H1 (cell line): ENCODE results near the gene ODC1. TPM values are rescaled to one million over a fixed set of nuclear protein-coding genes. Genes with fewer than 3 reads are reported as not detected.

Source experiments
- CTCF ChIA-PET: fragments of 300-600 bp; sonication (Branson Sonifier 250); formaldehyde crosslinking; loops from one replicate; lab custom pipeline; 2021; ENCODE audit not compliant: partially characterized antibody; lab: Charles Lee
- POLR2A ChIA-PET: fragments of 300-600 bp; sonication (Branson Sonifier 250); formaldehyde crosslinking; loops from one replicate; lab custom pipeline; 2021; ENCODE audit warnings: inconsistent platforms; ENCODE audit not compliant: partially characterized antibody; lab: Charles Lee
- DNase-seq, 2 experiments: peaks; one replicate each; pipeline versions ENCODE4 v3.0.0 to v3.0.0-alpha.2; 2010 to 2022; ENCODE audit warnings: low spot score in 2 of 2, low read depth in 1 of 2, mixed read lengths in 1 of 2
- FAIRE-seq: peaks from 2 replicates; lab custom pipeline; 2011; peaks lifted over from hg19 to GRCh38; lab: Jason Lieb, UNC
- H2AFZ ChIP-seq: 2 replicates; pipeline ENCODE4 v1.8.1; 2012; ENCODE audit warnings: low read length, inconsistent platforms
- H2AK5ac ChIP-seq: 2 replicates; pipeline ENCODE4 v1.6.1; 2013; ENCODE audit warnings: low read depth, low read length
- H2BK120ac ChIP-seq: replicated peaks from 2 replicates; pipeline ENCODE3; 2013; ENCODE audit warnings: low read depth, low read length, inconsistent platforms
- H2BK12ac ChIP-seq: 2 replicates; pipeline ENCODE4 v1.6.1; 2013; ENCODE audit warnings: low read depth, low read length
- H2BK15ac ChIP-seq: 2 replicates; pipeline ENCODE4 v1.6.1; 2013; ENCODE audit warnings: low read length
- H2BK20ac ChIP-seq: 2 replicates; pipeline ENCODE4 v1.6.1; 2013; ENCODE audit warnings: low read length
- H2BK5ac ChIP-seq: 2 replicates; pipeline ENCODE4 v1.6.1; 2013; ENCODE audit warnings: low read depth, low read length
- H3K14ac ChIP-seq: 2 replicates; pipeline ENCODE4 v1.6.1; 2013; ENCODE audit warnings: inconsistent platforms; ENCODE audit not compliant: insufficient read length
- H3K18ac ChIP-seq: 2 replicates; pipeline ENCODE4 v1.6.1; 2013; ENCODE audit warnings: low read length; ENCODE audit errors: extremely low read depth
- H3K23ac ChIP-seq: 2 replicates; pipeline ENCODE4 v1.6.1; 2013; ENCODE audit warnings: inconsistent platforms; ENCODE audit not compliant: insufficient read length
- H3K23me2 ChIP-seq: 2 replicates; pipeline ENCODE4 v1.6.1; 2013; ENCODE audit warnings: low read depth, low read length
- H3K27ac ChIP-seq: 2 replicates; pipeline ENCODE4 v1.6.1; 2011; ENCODE audit warnings: low read depth, low read length, inconsistent platforms
- H3K27me3 ChIP-seq, 4 experiments: replicated peaks in 1 of 4; 1 replicate in 1 of 4; 2 replicates in 3 of 4; pipeline versions ENCODE4 v1.6.1 to v1.8.1; 2011 to 2013; ENCODE audit warnings: low read length in 3 of 4, mild to moderate bottlenecking in 3 of 4, inconsistent platforms in 2 of 4, mixed read lengths in 2 of 4, moderate library complexity in 1 of 4; ENCODE audit not compliant: control insufficient read depth in 3 of 4, insufficient read depth in 3 of 4; ENCODE audit errors: extremely low read depth in 1 of 4
- H3K36me3 ChIP-seq, 4 experiments: 2 replicates each; pipeline versions ENCODE4 v1.6.1 to v1.8.1; 2011 to 2013; ENCODE audit warnings: mild to moderate bottlenecking in 4 of 4, low read length in 3 of 4, moderate library complexity in 2 of 4, control low read depth in 1 of 4, inconsistent platforms in 1 of 4; ENCODE audit not compliant: insufficient read depth in 4 of 4, control insufficient read depth in 2 of 4
- H3K4ac ChIP-seq: replicated peaks from 2 replicates; pipeline ENCODE3; 2013; ENCODE audit warnings: low read length, low read depth, mixed read lengths, inconsistent platforms; ENCODE audit not compliant: insufficient read length
- H3K4me1 ChIP-seq, 4 experiments: replicated peaks in 1 of 4; 1 replicate in 1 of 4; 2 replicates in 3 of 4; pipeline versions ENCODE4 v1.6.1 to v1.8.1; 2011 to 2013; ENCODE audit warnings: low read length in 3 of 4, inconsistent platforms in 2 of 4, mixed read lengths in 1 of 4; ENCODE audit not compliant: insufficient read depth in 4 of 4, control insufficient read depth in 3 of 4
- H3K4me2 ChIP-seq, 2 experiments: 2 replicates each; pipeline versions ENCODE4 v1.6.1 to v1.8.1; 2011 to 2013; ENCODE audit warnings: low read depth in 2 of 2, low read length in 2 of 2, control low read depth in 1 of 2, inconsistent platforms in 1 of 2, mild to moderate bottlenecking in 1 of 2; ENCODE audit not compliant: insufficient read depth in 1 of 2
- H3K4me3 ChIP-seq, 4 experiments: fragments of 200-600, 300-600 bp in 1 of 4; sonication (generic), shearing (Covaris generic), sonication (Bioruptor Twin) in 1 of 4; 2 replicates each; pipeline versions ENCODE4 v1.5.1 to v1.8.1; 2011 to 2016; ENCODE audit warnings: low read length in 4 of 4, low read depth in 3 of 4, control low read depth in 2 of 4, inconsistent platforms in 2 of 4, mild to moderate bottlenecking in 2 of 4, mixed read lengths in 1 of 4, moderate library complexity in 1 of 4; ENCODE audit not compliant: insufficient read depth in 2 of 4; ENCODE audit errors: extremely low read depth in 1 of 4
- H3K56ac ChIP-seq: replicated peaks from 2 replicates; pipeline ENCODE3; 2013; ENCODE audit warnings: low read depth, mild to moderate bottlenecking, mixed read lengths, low read length, inconsistent platforms; ENCODE audit not compliant: insufficient read length
- H3K79me1 ChIP-seq: 2 replicates; pipeline ENCODE4 v1.6.1; 2013; ENCODE audit warnings: low read depth, low read length, control low read depth
- H3K79me2 ChIP-seq, 2 experiments: 2 replicates each; pipeline versions ENCODE4 v1.6.1 to v1.8.1; 2012 to 2013; ENCODE audit warnings: low read length in 2 of 2, mild to moderate bottlenecking in 2 of 2, inconsistent platforms in 1 of 2; ENCODE audit not compliant: insufficient read depth in 2 of 2, control insufficient read depth in 1 of 2
- H3K9ac ChIP-seq, 4 experiments: replicated peaks in 1 of 4; 1 replicate in 1 of 4; 2 replicates in 3 of 4; pipeline versions ENCODE4 v1.6.1 to v1.8.1; 2011 to 2013; ENCODE audit warnings: low read depth in 3 of 4, low read length in 3 of 4, control low read depth in 2 of 4, mild to moderate bottlenecking in 2 of 4, moderate library complexity in 2 of 4, inconsistent platforms in 1 of 4; ENCODE audit errors: extremely low read depth in 1 of 4
- H3K9me3 ChIP-seq, 2 experiments: 2 replicates each; pipeline versions ENCODE4 v1.6.1 to v1.8.1; 2012 to 2013; ENCODE audit warnings: mild to moderate bottlenecking in 2 of 2, moderate library complexity in 2 of 2, control low read depth in 1 of 2, inconsistent platforms in 1 of 2, low read depth in 1 of 2, low read length in 1 of 2, mixed read lengths in 1 of 2; ENCODE audit not compliant: insufficient read depth in 2 of 2
- H4K20me1 ChIP-seq, 2 experiments: replicated peaks in 1 of 2; 2 replicates each; pipeline versions ENCODE3 to v1.8.1; 2011 to 2013; ENCODE audit warnings: inconsistent platforms in 2 of 2, low read length in 2 of 2, mild to moderate bottlenecking in 1 of 2; ENCODE audit not compliant: insufficient read depth in 2 of 2, control insufficient read depth in 1 of 2
- H4K5ac ChIP-seq: 2 replicates; pipeline ENCODE4 v1.6.1; 2013; ENCODE audit warnings: low read length, low read depth, mixed read lengths, inconsistent platforms; ENCODE audit not compliant: insufficient read length
- H4K8ac ChIP-seq: 2 replicates; pipeline ENCODE4 v1.8.0; 2013; ENCODE audit warnings: mild to moderate bottlenecking, moderate library complexity, low read length, inconsistent platforms; ENCODE audit not compliant: insufficient read depth; ENCODE audit errors: extremely low read depth
- H4K91ac ChIP-seq: replicated peaks from 2 replicates; pipeline ENCODE3; 2013; ENCODE audit warnings: low read length, mixed read lengths, inconsistent platforms; ENCODE audit not compliant: insufficient read length
- ATF2 ChIP-seq: IDR thresholded peaks from 2 replicates; pipeline ENCODE4 v1.6.1; 2012; ENCODE audit warnings: low read length, inconsistent platforms
- CEBPB ChIP-seq: IDR thresholded peaks from 2 replicates; pipeline ENCODE4 v1.6.1; 2012; ENCODE audit warnings: low read depth, low read length
- EP300 ChIP-seq, 2 experiments: IDR thresholded peaks; 1 replicate in 1 of 2; 2 replicates in 1 of 2; pipeline ENCODE4 v1.6.1; 2011 to 2012; ENCODE audit warnings: low read depth in 2 of 2, low read length in 2 of 2, mild to moderate bottlenecking in 2 of 2, borderline replicate concordance in 1 of 2, inconsistent platforms in 1 of 2, moderate library complexity in 1 of 2
- JUN ChIP-seq: IDR thresholded peaks from 2 replicates; pipeline ENCODE4 v1.6.1; 2011; ENCODE audit warnings: low read depth, mild to moderate bottlenecking, improper control_type of control experiment, low read length
- PHF8 ChIP-seq: fragments of 200-600 bp; sonication (generic); conservative IDR thresholded peaks from 2 replicates; pipeline ENCODE4 v1.7.1; 2012; ENCODE audit warnings: low read depth, mild to moderate bottlenecking, inconsistent platforms, low read length, moderate library complexity
- RBBP5 ChIP-seq: IDR thresholded peaks from 2 replicates; pipeline ENCODE4 v1.7.1; 2012; ENCODE audit warnings: low read depth, mild to moderate bottlenecking, inconsistent platforms, low read length, moderate library complexity, borderline replicate concordance
- RNF2 ChIP-seq: fragments of 200-900, 300-1000 bp; sonication (generic); IDR thresholded peaks from 2 replicates; pipeline ENCODE4 v1.7.1; 2016; ENCODE audit warnings: borderline replicate concordance, low read depth, mild to moderate bottlenecking, antibody characterized with exemption, low read length; ENCODE audit not compliant: poor library complexity, severe bottlenecking; ENCODE audit errors: missing control alignments
- SP2 ChIP-seq: IDR thresholded peaks from 2 replicates; pipeline ENCODE4 v1.6.1; 2012; ENCODE audit warnings: mild to moderate bottlenecking, low read length, inconsistent platforms
- YY1 ChIP-seq: IDR thresholded peaks from 2 replicates; pipeline ENCODE4 v1.6.1; 2011; ENCODE audit warnings: low read depth, mild to moderate bottlenecking, low read length
- WGBS, 2 experiments: shearing (Covaris generic) in 1 of 2; methylation state at CpG; one replicate each; pipeline versions ENCODE4 v1.1.6 to v1.1.7; 2013 to 2015; ENCODE audit warnings: low lambda C conversion rate in 2 of 2, mixed read lengths in 2 of 2, inconsistent platforms in 1 of 2, low coverage in 1 of 2, missing lambda C conversion rate in 1 of 2; ENCODE audit not compliant: insufficient replicate concordance in 2 of 2, insufficient coverage in 1 of 2, insufficient read length in 1 of 2; ENCODE audit errors: extremely low coverage in 1 of 2, missing lambda C conversion rate in 1 of 2; 5-methylcytosine and 5-hydroxymethylcytosine counted together
- polyA plus RNA-seq, 7 experiments: library from polyadenylated mRNA; depleted of rRNA in 3 of 7; stranded (reverse) in 5 of 7; unstranded in 2 of 7; fragments of >200 nt in 5 of 7; fragments of 200-250 nt in 2 of 7; gene quantifications; 1 replicate in 5 of 7; 2 replicates in 1 of 7; 4 replicates in 1 of 7; pipeline versions ENCODE4 v1.2.1 to v1.2.3, GENCODE V29; 2011 to 2013; ENCODE audit warnings: missing spikeins in 2 of 7, mixed read lengths in 2 of 7
- total RNA-seq: library from RNA; stranded (reverse); fragmentation: NEBNext Ultra II Directional; extraction: Animal tissue kit (Norgen Biotek cat#: 25700); gene quantifications from 2 replicates; pipeline ENCODE4 v1.2.1, GENCODE V29; 2021
- TF ChIP-seq, protein P1 (sequence below): IDR thresholded peaks from 2 replicates; pipeline ENCODE4 v1.6.1; 2011; ENCODE audit warnings: low read length, improper control_type of control experiment

Gene ODC1
- total and polyA plus RNA-seq, 2 of the 8 experiments (the other 6 are each of a cell fraction or from before 2014, with no cell fraction given): 57.2 to 76.7 TPM

- Histone ChIP-seq H2AFZ (no peak overlapping the region), H3K36me3 (no peaks in the 10 kb centered on the region), H3K9ac (no peak overlapping the region), H3K23ac (no peak overlapping the region), H2BK120ac (no peak overlapping the region), H3K4me3 (no peak overlapping the region), H3K23me2 (no peaks in the 10 kb centered on the region), H3K27me3 (no peaks in the 10 kb centered on the region), H3K4me1 (no peaks in the 10 kb centered on the region), H4K91ac (no peak overlapping the region), H4K8ac (no peak overlapping the region; the same call in 1 of the 2 replicates), H3K4ac (no peak overlapping the region), H2BK12ac (no peak overlapping the region), H4K20me1 (no peaks in the 10 kb centered on the region), H3K56ac (no peak overlapping the region), H3K9me3 (no peaks in the 10 kb centered on the region), H3K18ac (no peak overlapping the region), H2BK20ac (no peak overlapping the region), H3K4me2 (no peak overlapping the region), H2BK15ac (no peak overlapping the region), H3K14ac (no peak overlapping the region), H4K5ac (no peak overlapping the region), H2AK5ac (no peak overlapping the region), H3K79me2 (no peaks in the 10 kb centered on the region), H2BK5ac (no peak overlapping the region), H3K79me1 (no peaks in the 10 kb centered on the region), H3K27ac (no peak overlapping the region)
- POLR2A ChIA-PET: no interaction called here
- FAIRE-seq (no peak), DNase-seq (no peak)
- 88% methylated on average over 17 of the region's 17 CpGs; no CpG with 5 or more reads in 1 of the 2 experiments for WGBS, 2 experiments
- CTCF ChIA-PET: interaction anchor here (0.6 to 1.4 kb wide), 7 partner anchors 35 to 228 kb away, joined by 3 to 4 read pairs (median 3); no protein-coding TSS in a partner anchor
- TF ChIP-seq CEBPB: no peak
- TF ChIP-seq RNF2: no peak
- TF ChIP-seq JUN: no peak
- TF ChIP-seq, protein P1, sequence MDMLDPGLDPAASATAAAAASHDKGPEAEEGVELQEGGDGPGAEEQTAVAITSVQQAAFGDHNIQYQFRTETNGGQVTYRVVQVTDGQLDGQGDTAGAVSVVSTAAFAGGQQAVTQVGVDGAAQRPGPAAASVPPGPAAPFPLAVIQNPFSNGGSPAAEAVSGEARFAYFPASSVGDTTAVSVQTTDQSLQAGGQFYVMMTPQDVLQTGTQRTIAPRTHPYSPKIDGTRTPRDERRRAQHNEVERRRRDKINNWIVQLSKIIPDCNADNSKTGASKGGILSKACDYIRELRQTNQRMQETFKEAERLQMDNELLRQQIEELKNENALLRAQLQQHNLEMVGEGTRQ: no peak
- TF ChIP-seq EP300 (IDR thresholded peaks at IDR 0.05; ENCODE audit: borderline replicate concordance in 1 of 2, low read depth in 2 of 2, low read length in 2 of 2): no peak
- no peak for TF ChIP-seq YY1
- no peak for TF ChIP-seq ATF2
- TF ChIP-seq PHF8: no peak
- TF ChIP-seq SP2: no peak
- TF ChIP-seq RBBP5: no peak
These were observed 12.3 kb upstream of the ODC1 start for GRCh38 chr2:10460366-10460796.
